Naive thymus-derived CD4-positive, alpha-beta T cell (primary cell): ENCODE results near the gene FH. TPM values are rescaled to one million over a fixed set of nuclear protein-coding genes. Genes with fewer than 3 reads are reported as not detected.

Experiments
- ATAC-seq: fragments of 150-1000 bp; cut with Tn5 transposase; 2 replicates; pipeline ENCODE4 v1.10.0; 2021; ENCODE audit warnings: mild to moderate bottlenecking, moderate library complexity
- CTCF ChIA-PET: fragments of 350-600 bp; sonication (Branson Sonifier 250); formaldehyde crosslinking; loops from one replicate; lab custom pipeline; 2021; ENCODE audit warnings: antibody characterized with exemption; lab: Charles Lee
- POLR2A ChIA-PET: fragments of 350-600 bp; sonication (Branson Sonifier 250); formaldehyde crosslinking; loops from one replicate; lab custom pipeline; 2021; ENCODE audit warnings: antibody characterized with exemption, inconsistent platforms; lab: Charles Lee
- DNase-seq, 9 donors: peaks; one replicate each; pipeline versions ENCODE4 v3.0.0 to v3.0.0-alpha.2; 2020 to 2022; ENCODE audit warnings: mixed read lengths in 1 of 9
- H3K27ac ChIP-seq: one replicate; pipeline ENCODE4 v1.7.0; 2013; ENCODE audit warnings: mild to moderate bottlenecking, low read depth, low read length, moderate library complexity
- H3K27me3 ChIP-seq, 2 donors: one replicate each; pipeline ENCODE4 v1.7.0; 2013; ENCODE audit warnings: low read length in 2 of 2, mild to moderate bottlenecking in 2 of 2, moderate library complexity in 2 of 2; ENCODE audit not compliant: control insufficient read depth in 2 of 2, insufficient read depth in 2 of 2
- H3K36me3 ChIP-seq, 3 experiments: 1 replicate in 2 of 3; 2 replicates in 1 of 3; pipeline ENCODE4 v1.7.0; 2013; ENCODE audit warnings: low read length in 3 of 3, mild to moderate bottlenecking in 3 of 3, moderate library complexity in 1 of 3; ENCODE audit not compliant: insufficient read depth in 3 of 3, control insufficient read depth in 2 of 3
- H3K4me1 ChIP-seq, 2 donors: one replicate each; pipeline ENCODE4 v1.7.0; 2013; ENCODE audit warnings: low read length in 2 of 2, mild to moderate bottlenecking in 2 of 2, moderate library complexity in 1 of 2; ENCODE audit not compliant: control insufficient read depth in 2 of 2, insufficient read depth in 2 of 2
- H3K4me3 ChIP-seq: 2 replicates; pipeline ENCODE4 v1.7.0; 2013; ENCODE audit warnings: mild to moderate bottlenecking, low read length
- H3K9me3 ChIP-seq, 3 experiments: 1 replicate in 2 of 3; 2 replicates in 1 of 3; pipeline ENCODE4 v1.7.0; 2013; ENCODE audit warnings: low read length in 3 of 3; ENCODE audit not compliant: control insufficient read depth in 2 of 3
- H3K27ac Mint-ChIP-seq, 9 donors: one replicate each; pipeline ENCODE4 v1.8.0; 2020 to 2022; ENCODE audit warnings: mixed read lengths in 9 of 9, mild to moderate bottlenecking in 8 of 9, moderate library complexity in 5 of 9, inconsistent platforms in 2 of 9
- H3K27me3 Mint-ChIP-seq, 5 donors: one replicate each; pipeline ENCODE4 v1.8.0; 2021 to 2022; ENCODE audit warnings: mixed read lengths in 5 of 5, mild to moderate bottlenecking in 1 of 5
- H3K36me3 Mint-ChIP-seq, 5 donors: one replicate each; pipeline ENCODE4 v1.8.0; 2020 to 2022; ENCODE audit warnings: mixed read lengths in 5 of 5, mild to moderate bottlenecking in 3 of 5, inconsistent platforms in 1 of 5
- H3K4me1 Mint-ChIP-seq, 7 donors: one replicate each; pipeline ENCODE4 v1.8.0; 2020 to 2022; ENCODE audit warnings: mixed read lengths in 7 of 7, mild to moderate bottlenecking in 3 of 7, inconsistent platforms in 1 of 7
- H3K4me3 Mint-ChIP-seq, 10 donors: one replicate each; pipeline ENCODE4 v1.8.0; 2020 to 2022; ENCODE audit warnings: mild to moderate bottlenecking in 10 of 10, mixed read lengths in 10 of 10, moderate library complexity in 6 of 10, inconsistent platforms in 2 of 10
- H3K9me3 Mint-ChIP-seq, 11 donors: one replicate each; pipeline ENCODE4 v1.8.0; 2020 to 2022; ENCODE audit warnings: mixed read lengths in 11 of 11, mild to moderate bottlenecking in 4 of 11, inconsistent platforms in 1 of 11, moderate library complexity in 1 of 11
- intact Hi-C, 2 donors: fragments of 100-400 bp; cut with micrococcal nuclease; formaldehyde crosslinking; loops; one replicate each; pipeline ENCODE4 v1.15.1; 2023
- polyA plus RNA-seq, 2 donors: library from polyadenylated mRNA; unstranded; fragments of 300-500 nt; fragmentation: Illumina TruSeq; gene quantifications; one replicate each; pipeline ENCODE4 v1.2.3, GENCODE V29; 2021
- total RNA-seq, 6 experiments: library from RNA in 5 of 6; stranded (reverse) in 5 of 6; gene quantifications; 1 replicate in 5 of 6; 2 replicates in 1 of 6; pipeline ENCODE4 v1.2.3 and lab custom pipeline; 2021 to 2026

Gene FH
- total and polyA plus RNA-seq, 7 experiments from 2014 or later: 17.3 to 57.9 (median 25.8) TPM

- Histone ChIP-seq H3K4me3 (no peak overlapping the region), H3K27me3 (no peaks in the 10 kb centered on the region), H3K9me3 (no peaks in the 10 kb centered on the region), H3K4me1 (peaks cover 0 to 14% of the 10 kb centered on the region in 2 donors), H3K36me3 (no peaks in the 10 kb centered on the region), H3K27ac (no peak overlapping the region)
- Mint-ChIP-seq H3K27me3 (no peaks in the 10 kb centered on the region), H3K4me1 (peaks cover 14 to 33% (median 25%) of the 10 kb centered on the region in 7 donors), H3K27ac (peak overlapping the region in 2 of 9 donors; percentile 18 to 64), H3K36me3 (peaks cover 0 to 5% (median 0%) of the 10 kb centered on the region in 5 donors), H3K9me3 (peaks cover 0 to 5% (median 0%) of the 10 kb centered on the region in 11 donors), H3K4me3 (no peak overlapping the region)
- POLR2A ChIA-PET: no interaction called here
- ATAC-seq (no peak), DNase-seq (no peak)
- intact Hi-C loops: no loop called here
- CTCF ChIA-PET: interaction anchor here (0.8 kb wide), 1 partner anchor 72 kb away, joined by 3 read pairs; no protein-coding TSS in a partner anchor
Measured at GRCh38 chr1:241553886-241554592, 34.5 kb upstream of the FH start.

- Histone ChIP-seq H3K36me3 (no peaks in the 10 kb centered on the region), H3K27ac (peak overlapping the region; percentile 55), H3K4me3 (peak overlapping the region; percentile 49), H3K27me3 (no peaks in the 10 kb centered on the region), H3K9me3 (no peaks in the 10 kb centered on the region), H3K4me1 (peaks cover 0 to 14% of the 10 kb centered on the region in 2 donors)
- Mint-ChIP-seq H3K4me3 (peak overlapping the region; percentile 83 to 93 (median 88)), H3K27me3 (peaks cover 0 to 5% (median 0%) of the 10 kb centered on the region in 5 donors), H3K4me1 (peaks cover 14 to 36% (median 25%) of the 10 kb centered on the region in 7 donors), H3K36me3 (peaks cover 0 to 5% (median 0%) of the 10 kb centered on the region in 5 donors), H3K9me3 (peaks cover 0 to 5% (median 0%) of the 10 kb centered on the region in 11 donors), H3K27ac (peak overlapping the region; percentile 93 to 98 (median 96))
- intact Hi-C loops: loop anchor here (1.0 to 2.0 kb wide), 8 partner anchors 20 to 1703 kb away; partner anchors contain the start of genes FH (in 2 of the 2), CEP170 (in 1 of the 2), CHML (in 1 of the 2) and KMO (in 1 of the 2)
- POLR2A ChIA-PET: interaction anchor here (0.8 to 1.5 kb wide), 6 partner anchors 11 to 89 kb away, joined by 3 to 8 read pairs (median 5); partner anchors contain the start of genes CHML, FH, KMO and OPN3
- CTCF ChIA-PET: interaction anchor here (0.6 to 1.2 kb wide), 3 partner anchors 11 to 445 kb away, joined by 3 to 5 read pairs (median 5); partner anchors contain the start of gene KMO
- DNase-seq (peak; percentile 25 to 72 (median 61)), ATAC-seq (peak; percentile 91)
Measured at GRCh38 chr1:241551759-241552638, 32.4 kb upstream of the FH start.

- H3K4me1 Mint-ChIP-seq: peaks cover 14 to 36% (median 25%) of the 10 kb centered on the region in 7 donors
- DNase-seq: no peak
Measured at GRCh38 chr1:241550318-241550717, 30.8 kb upstream of the FH start.

GRCh38 chr1:241548008-241548407 is 28.5 kb upstream of the FH start:
- H3K27ac ChIP-seq: no peak overlapping the region
- H3K4me1 ChIP-seq: peaks cover 0 to 14% of the 10 kb centered on the region in 2 donors
- ATAC-seq (no peak), DNase-seq (no peak)
- Mint-ChIP-seq H3K4me3 (no peak overlapping the region), H3K9me3 (peaks cover 0 to 7% (median 0%) of the 10 kb centered on the region in 11 donors), H3K36me3 (peaks cover 0 to 5% (median 0%) of the 10 kb centered on the region in 5 donors), H3K27ac (no peak overlapping the region), H3K4me1 (peaks cover 14 to 32% (median 25%) of the 10 kb centered on the region in 7 donors), H3K27me3 (peaks cover 0 to 16% (median 5%) of the 10 kb centered on the region in 5 donors)
- H3K27me3 ChIP-seq: peaks cover 0 to 3% of the 10 kb centered on the region in 2 donors
- no peaks in the 10 kb centered on the region for H3K36me3 ChIP-seq
- intact Hi-C loops: no loop called here
- no peaks in the 10 kb centered on the region for H3K9me3 ChIP-seq
- POLR2A ChIA-PET: no interaction called here
- CTCF ChIA-PET: no interaction called here
- no peak overlapping the region for H3K4me3 ChIP-seq

More at GRCh38 chr1:241550318-241550717, 30.8 kb upstream of the FH start:
- Mint-ChIP-seq H3K36me3 (peaks cover 0 to 5% (median 0%) of the 10 kb centered on the region in 5 donors), H3K4me3 (no peak overlapping the region), H3K27me3 (peaks cover 0 to 16% (median 5%) of the 10 kb centered on the region in 5 donors), H3K9me3 (peaks cover 0 to 7% (median 0%) of the 10 kb centered on the region in 11 donors), H3K27ac (peak overlapping the region in 7 of 9 donors; percentile 94 to 98 (median 96))
- ChIA-PET POLR2A (interaction anchor here (0.6 kb wide), 1 partner anchor 126 kb away, joined by 7 read pairs; no protein-coding TSS in a partner anchor), CTCF (interaction anchor here (1.0 kb wide), 1 partner anchor 21 kb away, joined by 4 read pairs; no protein-coding TSS in a partner anchor)
- H3K27me3 ChIP-seq: no peaks in the 10 kb centered on the region
- H3K27ac ChIP-seq: no peak overlapping the region
- no peaks in the 10 kb centered on the region for H3K9me3 ChIP-seq
- no peaks in the 10 kb centered on the region for H3K36me3 ChIP-seq
- H3K4me3 ChIP-seq: no peak overlapping the region
- H3K4me1 ChIP-seq: peaks cover 0 to 14% of the 10 kb centered on the region in 2 donors
- intact Hi-C loops: loop anchor here (2.0 kb wide), 2 partner anchors 32 to 126 kb away; partner anchors contain the start of gene FH (in 1 of the 2)
- no peak for ATAC-seq

GRCh38 chr1:241542199-241542907 is 22.8 kb upstream of the FH start:
- H3K27ac ChIP-seq: no peak overlapping the region
- H3K4me1 ChIP-seq: no peaks in the 10 kb centered on the region
- peaks cover 0 to 3% of the 10 kb centered on the region in 2 donors for H3K27me3 ChIP-seq
- POLR2A ChIA-PET: no interaction called here
- Mint-ChIP-seq H3K9me3 (peaks cover 0 to 4% (median 0%) of the 10 kb centered on the region in 11 donors), H3K27ac (no peak overlapping the region), H3K27me3 (peaks cover 2 to 24% (median 9%) of the 10 kb centered on the region in 5 donors), H3K4me3 (no peak overlapping the region), H3K36me3 (peaks cover 0 to 5% (median 0%) of the 10 kb centered on the region in 5 donors), H3K4me1 (no peaks in the 10 kb centered on the region)
- CTCF ChIA-PET: no interaction called here
- H3K4me3 ChIP-seq: no peak overlapping the region
- H3K9me3 ChIP-seq: no peaks in the 10 kb centered on the region
- H3K36me3 ChIP-seq: no peaks in the 10 kb centered on the region
- ATAC-seq: peak; percentile 69
- DNase-seq: no peak
- intact Hi-C loops: no loop called here
